SK-MEL-5 (cell line): Measurements from ENCODE around the gene SSBP3. TPM values are rescaled to one million over a fixed set of nuclear protein-coding genes. Genes with fewer than 3 reads are reported as not detected.
A peak's percentile ranks its signal among the peaks of the same experiment; 100 is the strongest.

ENCODE experiments used
- DNase-seq: peaks from one replicate; pipeline ENCODE4 v3.0.0-alpha.2; 2016; ENCODE audit warnings: low read depth, low spot score
- in situ Hi-C: cut with HindIII; loops from 2 replicates; pipeline ENCODE4 v1.10.0; 2016; ENCODE audit warnings: low sequenced_read_pairs, high pct_unique_total_duplicates, low pct_unique_long_range_greater_than_20kb
- total RNA-seq: library from RNA; depleted of rRNA; stranded (reverse); fragments of >200 nt; shearing (Covaris generic); gene quantifications from 2 replicates; pipeline ENCODE4 v1.2.3, GENCODE V29; 2014

SSBP3 gene
- total RNA-seq, 1 experiment from 2014 or later: 3.7 TPM

DNA sequence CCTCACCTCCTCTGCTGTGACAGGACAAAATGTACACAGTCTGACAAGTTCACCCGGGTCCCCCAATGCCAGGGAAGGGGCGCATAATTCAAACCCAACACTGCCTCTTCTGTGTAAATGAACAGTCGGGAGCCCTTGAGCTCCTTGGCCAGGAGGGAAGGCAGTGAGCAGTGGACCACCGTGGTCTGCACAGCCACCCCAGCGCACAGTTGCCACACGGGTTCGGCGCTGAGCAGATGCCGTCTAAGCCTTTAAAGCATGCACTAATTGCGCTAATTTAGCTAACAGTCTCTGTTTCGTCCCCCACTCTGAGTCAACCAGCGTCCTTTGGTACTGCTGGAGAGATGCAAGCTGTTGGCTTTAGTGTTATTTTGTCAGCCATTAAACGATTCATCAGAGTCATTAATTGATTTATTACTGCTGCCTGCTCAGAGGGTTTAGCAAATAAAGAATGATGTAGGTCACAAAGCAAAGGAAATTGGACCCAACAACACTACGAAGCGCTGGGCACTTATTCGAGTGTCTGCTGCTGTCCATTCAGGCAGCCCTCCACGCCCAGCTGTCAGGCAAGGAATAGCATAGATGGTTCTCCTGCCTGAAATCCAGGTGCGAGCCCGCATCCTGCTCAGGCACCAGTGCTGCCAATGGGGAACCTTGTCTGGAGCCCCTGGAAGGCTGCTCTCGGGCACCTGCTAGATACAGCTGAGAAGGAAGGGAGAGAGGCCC lies 114.8 kb downstream of the SSBP3 start:
- in situ Hi-C loops: no loop called here
- DNase-seq: no peak

DNA sequence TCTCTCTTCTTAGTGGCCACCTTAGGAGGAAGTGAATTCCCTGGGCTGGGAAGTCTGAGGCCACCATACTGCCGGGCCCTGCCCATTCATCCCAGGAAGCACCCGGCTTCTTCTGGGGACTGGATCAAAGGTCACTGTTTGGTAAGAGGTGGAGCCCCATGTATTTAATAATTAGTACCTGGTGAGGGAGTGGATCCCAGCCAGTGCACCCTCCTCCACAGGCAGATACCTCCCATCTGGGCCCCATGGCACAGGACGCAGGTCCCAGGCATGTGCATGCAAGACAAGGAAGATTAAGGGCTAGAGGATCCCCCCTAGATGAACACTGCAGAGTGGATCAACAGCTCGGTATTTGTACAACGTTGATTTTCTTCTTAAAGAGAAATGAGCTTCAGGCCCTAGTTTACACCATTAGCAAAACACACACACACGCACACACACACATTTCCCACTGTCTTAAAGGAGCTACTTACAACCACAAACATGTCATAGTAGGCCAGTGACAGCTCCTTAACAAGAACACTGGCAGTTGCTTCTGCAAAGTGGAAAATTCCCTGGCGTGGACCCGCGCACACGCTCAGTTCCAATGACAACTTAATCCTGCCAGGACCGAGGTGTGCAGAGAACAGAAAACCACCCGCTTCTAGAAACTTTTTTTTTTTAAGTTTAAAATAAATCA lies 115.5 kb downstream of the SSBP3 start:
- in situ Hi-C loops: no loop called here
- no peak for DNase-seq

GRCh38 chr1:54289712-54290233 lies 116.4 kb downstream of the SSBP3 start:
- in situ Hi-C loops: no loop called here
- DNase-seq: no peak

- in situ Hi-C loops: no loop called here
- peak; percentile 57 for DNase-seq
These were observed 118.4 kb downstream of the SSBP3 start for GRCh38 chr1:54287801-54288211.

- in situ Hi-C loops: no loop called here
- DNase-seq: peak; percentile 77
These were observed 119.0 kb downstream of the SSBP3 start for GRCh38 chr1:54287176-54287650.

DNA sequence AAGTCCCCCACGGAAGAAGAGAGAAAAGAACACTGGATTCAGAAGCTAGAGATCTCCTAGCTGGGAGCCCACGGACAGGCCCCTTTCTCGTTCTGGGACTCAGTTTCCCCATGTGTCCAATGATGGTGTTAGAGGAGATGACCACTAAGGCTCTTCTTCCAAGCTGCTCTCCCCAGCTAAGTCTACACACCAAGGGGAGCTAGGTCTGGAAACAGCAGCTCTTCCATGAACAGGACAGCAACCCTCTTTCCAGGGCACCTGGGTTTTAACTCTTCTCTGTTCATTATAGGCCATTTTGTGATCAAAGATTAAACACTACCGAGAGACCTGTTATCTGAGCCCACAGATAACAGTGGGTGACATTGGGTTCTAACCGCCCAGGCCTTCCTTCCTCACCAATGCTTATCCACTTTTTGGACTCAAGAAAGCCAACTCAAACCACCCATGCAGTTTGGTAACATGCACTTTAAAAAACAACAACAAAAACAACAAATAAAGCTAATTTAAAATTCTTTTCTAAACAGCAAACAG lies 120.3 kb downstream of the SSBP3 start:
- DNase-seq: no peak
- in situ Hi-C loops: no loop called here

DNA sequence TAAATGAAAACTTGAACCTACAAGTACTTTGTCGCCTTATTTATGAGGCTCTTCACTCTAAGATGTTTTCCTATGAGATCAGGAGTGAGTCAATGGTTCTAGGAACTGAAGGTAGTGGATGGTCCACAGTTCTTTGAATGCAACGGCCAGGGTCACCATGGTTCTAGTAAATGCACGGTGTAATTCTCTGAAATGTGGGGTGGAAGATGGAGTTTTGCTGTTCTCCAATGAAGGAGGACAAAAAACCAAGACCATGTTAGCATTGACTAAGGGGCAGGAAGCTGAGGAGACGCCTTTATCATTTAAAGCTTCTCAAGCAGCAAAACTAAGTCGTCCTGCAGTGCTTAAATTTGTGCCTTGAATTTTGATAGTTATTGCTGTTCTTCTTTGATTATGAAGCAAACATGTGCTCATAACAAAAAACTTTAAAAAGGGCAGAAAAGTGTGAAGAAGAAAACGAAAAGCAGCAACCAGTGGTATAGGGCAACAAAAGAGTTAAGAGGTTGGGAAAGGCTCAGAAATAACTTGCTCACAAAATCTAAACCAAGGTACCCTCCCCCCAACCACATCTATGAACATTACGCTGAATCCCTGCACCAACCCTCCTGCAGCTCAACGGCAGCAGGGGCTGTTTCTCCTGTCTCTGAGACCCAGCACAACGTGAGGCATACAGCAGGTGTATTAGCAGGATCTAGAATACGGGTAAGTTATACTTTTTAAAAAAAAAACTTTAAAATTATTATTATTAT lies 121.2 kb downstream of the SSBP3 start:
- in situ Hi-C loops: no loop called here
- no peak for DNase-seq

GRCh38 chr1:54283635-54284385 lies 122.4 kb downstream of the SSBP3 start:
- DNase-seq: no peak
- in situ Hi-C loops: no loop called here

DNA sequence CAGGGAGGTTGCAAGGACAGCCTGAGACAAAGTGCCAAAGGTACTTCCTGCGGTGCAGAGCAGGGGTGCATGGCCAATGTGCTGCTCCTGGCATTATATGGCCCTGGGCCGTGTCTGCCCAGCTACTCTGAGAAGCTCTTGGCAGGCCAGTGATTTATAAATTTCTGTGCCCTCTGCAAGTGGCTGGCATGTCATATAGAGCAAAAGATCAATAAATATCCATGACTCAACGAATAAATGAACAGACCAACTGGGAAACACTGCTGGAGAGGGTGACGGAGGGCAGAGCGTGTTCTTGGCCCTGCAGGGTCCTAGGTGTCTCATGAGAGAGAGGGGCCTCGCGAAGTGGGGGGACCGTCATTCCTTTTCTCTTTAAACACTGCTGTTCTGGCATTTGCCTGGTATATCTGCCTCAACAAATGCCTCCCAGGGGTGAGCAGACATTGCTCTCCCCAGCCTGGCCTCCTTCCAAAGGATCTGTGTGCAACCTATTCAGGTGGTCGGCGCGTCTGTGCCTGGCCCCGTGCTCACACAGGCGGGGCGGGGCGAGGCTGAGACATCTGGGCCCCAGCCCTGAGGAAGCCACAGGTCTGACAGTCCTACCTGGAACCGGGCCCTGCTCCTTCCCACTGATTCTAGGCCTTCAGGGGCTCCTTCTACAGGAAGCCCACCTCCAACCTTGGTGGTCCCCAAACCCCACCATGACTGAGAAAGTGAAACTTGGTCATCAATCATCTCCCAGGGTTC lies 123.9 kb downstream of the SSBP3 start:
- in situ Hi-C loops: no loop called here
- no peak for DNase-seq

GRCh38 chr1:54280651-54281050 lies 125.5 kb downstream of the SSBP3 start:
- no peak for DNase-seq
- in situ Hi-C loops: no loop called here

DNA sequence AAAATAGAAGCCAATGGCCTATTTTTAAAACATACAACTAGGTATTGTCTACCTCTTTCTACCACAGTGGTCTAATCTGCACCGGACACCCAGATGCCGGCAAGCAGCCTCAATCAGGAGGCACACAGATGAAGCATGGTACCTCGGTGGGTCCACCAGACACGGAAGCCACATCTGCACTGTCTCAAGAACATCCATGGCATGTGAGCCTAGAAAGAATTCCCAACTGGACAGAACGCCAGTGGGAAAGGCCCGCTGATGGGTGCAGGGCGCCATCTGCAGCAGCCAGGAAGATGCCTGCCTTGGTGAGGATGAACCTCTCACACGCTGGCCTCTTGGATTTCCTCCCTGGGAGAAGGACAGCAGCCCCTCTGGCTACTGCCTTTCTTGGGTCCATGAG lies 126.7 kb downstream of the SSBP3 start:
- no peak for DNase-seq
- in situ Hi-C loops: no loop called here

- in situ Hi-C loops: no loop called here
- no peak for DNase-seq
These were observed 127.2 kb downstream of the SSBP3 start for GRCh38 chr1:54278941-54279422.

- DNase-seq: no peak
- in situ Hi-C loops: no loop called here
These were observed 128.5 kb downstream of the SSBP3 start for GRCh38 chr1:54277451-54278341.

DNA sequence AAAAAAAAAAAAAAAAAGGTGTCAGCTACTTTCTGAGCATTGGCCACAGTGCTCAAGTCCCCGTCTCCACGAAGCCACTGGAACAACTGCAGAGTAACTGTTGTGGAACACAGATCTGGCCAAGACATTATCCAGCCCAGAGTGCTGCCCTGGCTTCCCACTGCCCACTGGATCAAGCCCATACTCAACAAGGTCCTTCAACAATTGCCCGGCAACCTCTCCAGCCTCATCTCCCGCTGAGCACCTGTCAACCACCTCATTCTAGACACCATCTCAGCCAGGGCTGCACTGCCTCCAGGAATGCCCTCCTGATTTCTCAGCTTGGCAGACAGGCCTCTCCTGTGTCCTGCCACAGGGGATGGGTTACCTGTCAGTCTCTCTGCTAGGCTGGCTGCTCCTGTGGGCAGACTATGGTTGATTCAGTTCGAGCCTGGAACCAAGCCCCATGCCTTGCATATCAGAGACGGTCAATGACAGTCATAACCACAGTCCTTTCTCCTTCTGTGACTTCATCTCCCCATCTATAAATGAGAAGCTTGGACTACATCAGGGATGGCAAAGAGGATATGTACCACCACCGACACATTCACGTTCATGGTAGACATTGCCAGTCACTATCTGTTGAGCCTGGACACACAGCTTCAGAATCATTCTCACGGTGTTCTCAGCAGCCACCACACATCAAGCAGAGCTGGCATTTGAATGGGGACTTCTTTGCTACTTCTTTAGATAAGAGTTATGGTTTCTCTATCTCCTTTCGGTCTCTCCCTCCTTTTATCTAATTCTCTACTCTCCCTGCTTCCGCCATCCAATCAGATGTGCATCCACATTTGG lies 129.4 kb downstream of the SSBP3 start:
- DNase-seq: no peak
- in situ Hi-C loops: no loop called here

GRCh38 chr1:54275349-54275748 lies 130.8 kb downstream of the SSBP3 start:
- no peak for DNase-seq
- in situ Hi-C loops: no loop called here
